MM.1S (cell line): ENCODE measurements around the gene PPP2R2C.

Source experiments
- DNase-seq: peaks from one replicate; pipeline ENCODE4 v3.0.0-alpha.2; 2015
- H2AFZ ChIP-seq: fragments of 300-600 bp; sonication (generic); 2 replicates; pipeline ENCODE4 v1.6.0; 2016; ENCODE audit warnings: antibody characterized with exemption, low read length
- H3F3A ChIP-seq: fragments of 300-600 bp; sonication (generic); 2 replicates; pipeline ENCODE4 v1.6.1; 2016; ENCODE audit warnings: mild to moderate bottlenecking, antibody characterized with exemption, low read length, moderate library complexity, mixed read lengths; ENCODE audit not compliant: insufficient read depth
- H3K27ac ChIP-seq: fragments of 300-600 bp; sonication (generic); 2 replicates; pipeline ENCODE4 v1.5.1; 2016; ENCODE audit warnings: mild to moderate bottlenecking, low read length
- H3K27me3 ChIP-seq: fragments of 300-600 bp; sonication (generic); replicated peaks from 2 replicates; pipeline ENCODE4 v1.6.0; 2016; ENCODE audit warnings: low read length; ENCODE audit not compliant: insufficient read depth
- H3K36me3 ChIP-seq: fragments of 300-600 bp; sonication (generic); replicated peaks from 2 replicates; pipeline ENCODE4 v1.6.1; 2016; ENCODE audit warnings: mild to moderate bottlenecking, low read length, mixed read lengths; ENCODE audit not compliant: insufficient read depth
- H3K4me1 ChIP-seq: fragments of 300-600 bp; sonication (generic); 2 replicates; pipeline ENCODE4 v1.6.1; 2016; ENCODE audit warnings: low read length, mixed read lengths
- H3K4me2 ChIP-seq: fragments of 300-600 bp; sonication (generic); 2 replicates; pipeline ENCODE4 v1.6.0; 2016; ENCODE audit warnings: low read depth, low read length
- H3K4me3 ChIP-seq: fragments of 300-600 bp; sonication (generic); 2 replicates; pipeline ENCODE4 v1.5.1; 2016; ENCODE audit warnings: low read length, mixed read lengths
- H3K79me2 ChIP-seq: fragments of 300-600 bp; sonication (generic); 2 replicates; pipeline ENCODE4 v1.6.1; 2016; ENCODE audit warnings: mixed run types, low read length, mixed read lengths
- H3K9ac ChIP-seq: fragments of 300-600 bp; sonication (generic); 2 replicates; pipeline ENCODE4 v1.6.1; 2016; ENCODE audit warnings: low read length, mixed read lengths
- H3K9me2 ChIP-seq: fragments of 300-600 bp; sonication (generic); replicated peaks from 2 replicates; pipeline ENCODE4 v1.6.1; 2016; ENCODE audit warnings: mild to moderate bottlenecking, low read length, mixed read lengths; ENCODE audit not compliant: insufficient read depth
- H3K9me3 ChIP-seq: fragments of 300-600 bp; sonication (generic); replicated peaks from 2 replicates; pipeline ENCODE4 v1.6.1; 2016; ENCODE audit warnings: mild to moderate bottlenecking, low read length, mixed read lengths; ENCODE audit not compliant: insufficient read depth
- H4K20me1 ChIP-seq: fragments of 300-600 bp; sonication (generic); 2 replicates; pipeline ENCODE4 v1.6.1; 2016; ENCODE audit warnings: mild to moderate bottlenecking, low read length, moderate library complexity, mixed read lengths; ENCODE audit not compliant: insufficient read depth
- EZH2 ChIP-seq: fragments of 300-600 bp; sonication (generic); optimal IDR thresholded peaks from 2 replicates; pipeline ENCODE3; 2017; ENCODE audit warnings: low read depth, mild to moderate bottlenecking, antibody characterized with exemption, low read length, mixed read lengths
- EZH2phosphoT487 ChIP-seq: fragments of 300-600 bp; sonication (generic); IDR thresholded peaks from 2 replicates; pipeline ENCODE4 v1.6.1; 2018; ENCODE audit warnings: antibody characterized with exemption, low read length
- TF ChIP-seq, protein P1 (sequence below): fragments of 300-600 bp; sonication (generic); IDR thresholded peaks from 2 replicates; pipeline ENCODE4 v1.5.1; 2016; ENCODE audit warnings: antibody characterized with exemption, low read length, mixed read lengths

Gene PPP2R2C

DNA sequence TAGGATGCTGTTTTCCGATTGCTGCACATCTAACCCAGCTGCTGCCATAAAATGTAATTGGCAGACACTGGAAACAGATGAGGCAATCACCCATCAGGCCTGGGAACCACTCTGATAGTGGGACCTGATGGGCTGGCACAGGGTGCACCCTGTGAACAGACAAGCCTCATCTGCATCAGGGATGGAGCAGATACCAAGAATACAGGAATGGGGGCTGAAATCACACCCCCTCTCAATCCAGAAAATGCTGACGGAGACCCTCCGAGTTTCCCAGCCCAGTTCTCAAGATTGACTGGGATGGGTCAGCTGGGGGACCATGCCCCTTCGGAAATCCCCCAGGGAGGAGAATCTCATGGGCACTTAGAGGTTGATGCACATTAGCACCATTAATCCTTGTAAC is 28.8 kb upstream of the PPP2R2C start:
- H3K27me3 ChIP-seq: peaks cover 77% of the 10 kb centered on the region
- H3K36me3 ChIP-seq: no peaks in the 10 kb centered on the region
- H2AFZ ChIP-seq: no peak overlapping the region
- no peak overlapping the region for H3K4me2 ChIP-seq
- DNase-seq: no peak
- H3F3A ChIP-seq: no peaks in the 10 kb centered on the region
- no peaks in the 10 kb centered on the region for H3K9me3 ChIP-seq
- no peaks in the 10 kb centered on the region for H3K79me2 ChIP-seq
- no peak overlapping the region for H3K27ac ChIP-seq
- TF ChIP-seq EZH2phosphoT487 (no peak), EZH2 (no peak)
- TF ChIP-seq, protein P1, sequence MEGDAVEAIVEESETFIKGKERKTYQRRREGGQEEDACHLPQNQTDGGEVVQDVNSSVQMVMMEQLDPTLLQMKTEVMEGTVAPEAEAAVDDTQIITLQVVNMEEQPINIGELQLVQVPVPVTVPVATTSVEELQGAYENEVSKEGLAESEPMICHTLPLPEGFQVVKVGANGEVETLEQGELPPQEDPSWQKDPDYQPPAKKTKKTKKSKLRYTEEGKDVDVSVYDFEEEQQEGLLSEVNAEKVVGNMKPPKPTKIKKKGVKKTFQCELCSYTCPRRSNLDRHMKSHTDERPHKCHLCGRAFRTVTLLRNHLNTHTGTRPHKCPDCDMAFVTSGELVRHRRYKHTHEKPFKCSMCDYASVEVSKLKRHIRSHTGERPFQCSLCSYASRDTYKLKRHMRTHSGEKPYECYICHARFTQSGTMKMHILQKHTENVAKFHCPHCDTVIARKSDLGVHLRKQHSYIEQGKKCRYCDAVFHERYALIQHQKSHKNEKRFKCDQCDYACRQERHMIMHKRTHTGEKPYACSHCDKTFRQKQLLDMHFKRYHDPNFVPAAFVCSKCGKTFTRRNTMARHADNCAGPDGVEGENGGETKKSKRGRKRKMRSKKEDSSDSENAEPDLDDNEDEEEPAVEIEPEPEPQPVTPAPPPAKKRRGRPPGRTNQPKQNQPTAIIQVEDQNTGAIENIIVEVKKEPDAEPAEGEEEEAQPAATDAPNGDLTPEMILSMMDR: no peak
- no peak overlapping the region for H3K9ac ChIP-seq
- no peaks in the 10 kb centered on the region for H4K20me1 ChIP-seq
- no peaks in the 10 kb centered on the region for H3K4me1 ChIP-seq
- no peak overlapping the region for H3K4me3 ChIP-seq
- no peaks in the 10 kb centered on the region for H3K9me2 ChIP-seq

DNA sequence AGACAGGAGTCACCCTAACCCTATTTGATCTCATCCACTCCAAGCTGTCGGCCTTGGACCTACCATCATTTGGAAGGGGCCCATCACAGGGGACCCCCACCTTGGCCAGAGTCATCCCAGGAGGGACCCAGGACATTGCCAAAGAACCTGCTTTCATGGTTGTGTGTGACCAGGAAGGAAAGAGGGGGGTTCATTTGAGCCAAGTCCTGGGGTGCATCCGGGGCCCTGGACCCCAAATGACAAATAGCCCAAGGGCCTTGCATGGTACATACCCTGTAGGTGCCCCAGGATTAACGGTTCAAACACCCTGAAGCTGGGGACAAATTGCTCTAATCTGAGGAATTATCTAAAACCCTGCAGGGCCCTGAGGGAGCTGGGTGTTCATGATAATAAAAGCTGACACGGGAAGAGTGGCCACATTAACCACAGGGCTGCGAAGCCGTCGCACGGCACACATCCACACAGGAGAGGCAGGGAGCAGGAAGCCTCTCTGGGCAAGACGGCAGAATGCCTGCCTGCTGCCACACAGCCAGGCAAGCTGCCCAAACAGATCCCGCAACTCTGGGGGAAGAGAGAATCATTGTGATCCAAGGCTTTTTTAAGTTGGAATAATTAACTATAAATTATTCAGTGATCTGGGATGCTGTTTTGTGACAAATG is 28.2 kb upstream of the PPP2R2C start:
- H3K9ac ChIP-seq: no peak overlapping the region
- H3K4me3 ChIP-seq: no peak overlapping the region
- no peaks in the 10 kb centered on the region for H3F3A ChIP-seq
- peaks cover 82% of the 10 kb centered on the region for H3K27me3 ChIP-seq
- no peak overlapping the region for H3K27ac ChIP-seq
- H3K9me2 ChIP-seq: no peaks in the 10 kb centered on the region
- H3K4me2 ChIP-seq: no peak overlapping the region
- TF ChIP-seq, protein P1: no peak
- TF ChIP-seq EZH2phosphoT487 (no peak), EZH2 (no peak)
- no peak overlapping the region for H2AFZ ChIP-seq
- H4K20me1 ChIP-seq: no peaks in the 10 kb centered on the region
- DNase-seq: no peak
- no peaks in the 10 kb centered on the region for H3K4me1 ChIP-seq
- no peaks in the 10 kb centered on the region for H3K79me2 ChIP-seq
- H3K9me3 ChIP-seq: no peaks in the 10 kb centered on the region
- no peaks in the 10 kb centered on the region for H3K36me3 ChIP-seq

DNA sequence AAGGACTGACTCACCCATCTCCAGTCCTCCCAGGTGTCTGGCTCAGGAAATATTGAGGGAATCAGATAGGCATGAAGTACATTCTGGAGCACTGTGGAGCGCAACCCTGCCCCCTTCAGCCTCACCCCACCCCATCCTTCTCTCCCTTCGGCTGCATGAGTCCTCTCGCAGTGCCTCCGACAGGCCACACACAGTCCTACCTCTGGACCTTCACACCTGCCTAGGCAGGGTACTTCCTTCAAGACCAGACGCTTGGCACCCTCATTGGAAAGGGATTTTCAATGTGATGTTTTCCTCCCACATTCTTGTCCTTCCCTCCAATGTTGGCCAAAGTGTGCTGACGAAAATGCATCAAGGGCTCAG is 26.8 kb upstream of the PPP2R2C start:
- Histone ChIP-seq H4K20me1 (no peaks in the 10 kb centered on the region), H3K4me1 (no peaks in the 10 kb centered on the region)

More for the DNA sequence above, 26.8 kb upstream of the PPP2R2C start:
- no peaks in the 10 kb centered on the region for H3K79me2 ChIP-seq
- H3K4me3 ChIP-seq: no peak overlapping the region
- no peak overlapping the region for H3K9ac ChIP-seq
- no peaks in the 10 kb centered on the region for H3K36me3 ChIP-seq
- no peak for DNase-seq
- H3F3A ChIP-seq: no peaks in the 10 kb centered on the region
- no peaks in the 10 kb centered on the region for H3K9me2 ChIP-seq
- no peaks in the 10 kb centered on the region for H3K9me3 ChIP-seq
- H3K27me3 ChIP-seq: peaks cover 91% of the 10 kb centered on the region
- no peak overlapping the region for H2AFZ ChIP-seq
- H3K27ac ChIP-seq: no peak overlapping the region
- TF ChIP-seq EZH2 (no peak), EZH2phosphoT487 (no peak)
- TF ChIP-seq, protein P1: no peak
- H3K4me2 ChIP-seq: no peak overlapping the region
